DOHH2 (cell line): Measurements from ENCODE around the gene PNMA1.

Experiments used
- EZH2phosphoT487 ChIP-seq: fragments of 200-600 bp; sonication (generic); IDR thresholded peaks from 2 replicates; pipeline ENCODE4 v1.6.1; 2017; ENCODE audit warnings: borderline replicate concordance, mild to moderate bottlenecking, antibody characterized with exemption, low read length, moderate library complexity, mixed read lengths
- TF ChIP-seq, protein P1 (sequence below): fragments of 200-600 bp; sonication (generic); IDR thresholded peaks from one replicate; pipeline ENCODE4 v1.5.1; 2014; ENCODE audit warnings: antibody characterized with exemption, mild to moderate bottlenecking, low read depth, low read length; ENCODE audit not compliant: poor library complexity, severe bottlenecking

DNA sequence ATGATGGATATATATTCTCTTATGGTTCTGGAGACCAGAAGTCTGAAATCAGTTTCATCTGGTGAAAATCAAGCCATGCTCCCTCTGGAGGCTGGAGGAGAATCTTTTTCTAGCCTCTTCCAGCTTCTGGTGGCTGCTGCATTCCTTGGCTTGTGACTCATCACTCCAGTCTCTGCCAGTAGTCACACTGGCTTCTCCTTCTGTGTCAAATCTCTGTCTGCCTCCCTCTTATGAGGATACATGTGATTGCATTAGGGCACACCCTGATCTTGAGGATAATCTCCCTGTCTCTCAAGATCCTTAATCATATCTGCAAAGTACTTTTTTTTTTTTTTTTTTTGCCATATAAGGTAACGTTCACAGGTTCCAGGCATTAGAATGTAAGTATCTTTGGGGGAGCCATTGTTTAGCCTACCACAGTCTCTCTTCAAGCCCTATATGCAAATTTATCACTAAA is 51.7 kb downstream of the PNMA1 start:
- TF ChIP-seq, protein P1, sequence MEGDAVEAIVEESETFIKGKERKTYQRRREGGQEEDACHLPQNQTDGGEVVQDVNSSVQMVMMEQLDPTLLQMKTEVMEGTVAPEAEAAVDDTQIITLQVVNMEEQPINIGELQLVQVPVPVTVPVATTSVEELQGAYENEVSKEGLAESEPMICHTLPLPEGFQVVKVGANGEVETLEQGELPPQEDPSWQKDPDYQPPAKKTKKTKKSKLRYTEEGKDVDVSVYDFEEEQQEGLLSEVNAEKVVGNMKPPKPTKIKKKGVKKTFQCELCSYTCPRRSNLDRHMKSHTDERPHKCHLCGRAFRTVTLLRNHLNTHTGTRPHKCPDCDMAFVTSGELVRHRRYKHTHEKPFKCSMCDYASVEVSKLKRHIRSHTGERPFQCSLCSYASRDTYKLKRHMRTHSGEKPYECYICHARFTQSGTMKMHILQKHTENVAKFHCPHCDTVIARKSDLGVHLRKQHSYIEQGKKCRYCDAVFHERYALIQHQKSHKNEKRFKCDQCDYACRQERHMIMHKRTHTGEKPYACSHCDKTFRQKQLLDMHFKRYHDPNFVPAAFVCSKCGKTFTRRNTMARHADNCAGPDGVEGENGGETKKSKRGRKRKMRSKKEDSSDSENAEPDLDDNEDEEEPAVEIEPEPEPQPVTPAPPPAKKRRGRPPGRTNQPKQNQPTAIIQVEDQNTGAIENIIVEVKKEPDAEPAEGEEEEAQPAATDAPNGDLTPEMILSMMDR = no peak
- no peak for TF ChIP-seq EZH2phosphoT487
